IPS DF 6.9 (cell line): ENCODE results near the gene RHOXF2.
"Not testable (repeated sequence)": the region's sequence is repeated elsewhere in the genome, so short reads cannot be mapped to it uniquely, and the experiment has no call there.

Experiments used
- DNase-seq: peaks from one replicate; pipeline ENCODE4 v3.0.0-alpha.2; 2013; ENCODE audit warnings: low read depth, low spot score
- H3K27ac ChIP-seq: one replicate; pipeline ENCODE4 v1.5.1; 2013; ENCODE audit warnings: low read length, control low read depth
- H3K27me3 ChIP-seq: 2 replicates; pipeline ENCODE4 v1.6.1; 2013; ENCODE audit warnings: mild to moderate bottlenecking, low read length; ENCODE audit not compliant: control insufficient read depth, insufficient read depth
- H3K36me3 ChIP-seq: 2 replicates; pipeline ENCODE4 v1.6.1; 2013; ENCODE audit warnings: low read length; ENCODE audit not compliant: control insufficient read depth, insufficient read depth
- H3K4me1 ChIP-seq: 2 replicates; pipeline ENCODE4 v1.6.1; 2013; ENCODE audit warnings: low read length; ENCODE audit not compliant: control insufficient read depth, insufficient read depth
- H3K4me3 ChIP-seq: 2 replicates; pipeline ENCODE4 v1.5.1; 2013; ENCODE audit warnings: mild to moderate bottlenecking, low read length
- H3K9me3 ChIP-seq: 2 replicates; pipeline ENCODE4 v1.6.1; 2013; ENCODE audit warnings: low read length, inconsistent platforms; ENCODE audit not compliant: control insufficient read depth, insufficient read depth
- WGBS: extraction: QIAGEN DNeasy Blood & Tissue Kit; methylation state at CpG from one replicate; pipeline ENCODE4 v1.1.7; 2013; ENCODE audit warnings: mixed read lengths, missing lambda C conversion rate; ENCODE audit not compliant: insufficient read length, insufficient coverage; 5-methylcytosine and 5-hydroxymethylcytosine counted together

Gene RHOXF2

GRCh38 chrX:120158313-120158712, at the start of gene RHOXF2:
TSS of gene RHOXF2 (plus strand) at chrX:120158613. CDS start at chrX:120158751, 138 bp downstream.
- not testable (repeated sequence) for H3K4me1 ChIP-seq, H3K9me3 ChIP-seq, H3K27me3 ChIP-seq, H3K4me3 ChIP-seq, H3K36me3 ChIP-seq, H3K27ac ChIP-seq, DNase-seq
- WGBS = no CpG with 5 or more reads among the region's 15 CpGs

- Histone ChIP-seq H3K4me3 (no peak overlapping the region), H3K4me1 (no peaks in the 10 kb centered on the region), H3K27ac (no peak overlapping the region), H3K9me3 (no peaks in the 10 kb centered on the region), H3K36me3 (no peaks in the 10 kb centered on the region), H3K27me3 (no peaks in the 10 kb centered on the region)
- DNase-seq = no peak
- WGBS = no CpG with 5 or more reads among the region's 1 CpG
Observed at GRCh38 chrX:120109378-120109777, 49.0 kb upstream of the RHOXF2 start.

- Histone ChIP-seq H3K4me3 (no peak overlapping the region), H3K9me3 (no peaks in the 10 kb centered on the region), H3K36me3 (no peaks in the 10 kb centered on the region), H3K27me3 (no peaks in the 10 kb centered on the region), H3K4me1 (no peaks in the 10 kb centered on the region; the same call in 1 of the 2 replicates), H3K27ac (no peak overlapping the region)
- no peak for DNase-seq
Observed at GRCh38 chrX:120111611-120112010, 46.8 kb upstream of the RHOXF2 start.

- Histone ChIP-seq H3K27ac (no peak within 1 kb of the TSS), H3K27me3 (no peaks in the 10 kb centered on the region), H3K4me1 (no peaks in the 10 kb centered on the region; the same call in 1 of the 2 replicates), H3K4me3 (no peak within 1 kb of the TSS), H3K9me3 (no peaks in the 10 kb centered on the region), H3K36me3 (no peaks in the 10 kb centered on the region)
- no peak for DNase-seq
- no CpG with 5 or more reads among the region's 35 CpGs for WGBS
Observed at GRCh38 chrX:120115438-120115963, 42.9 kb upstream of the RHOXF2 start, which contains the start of gene RHOXF1. TSS of gene RHOXF1 (minus strand) at chrX:120115913. CDS start at chrX:120115862, 51 bp downstream.

GRCh38 chrX:120120223-120120622, 38.2 kb upstream of the RHOXF2 start:
- Histone ChIP-seq H3K4me3 (no peak overlapping the region), H3K4me1 (no peaks in the 10 kb centered on the region; the same call in 1 of the 2 replicates), H3K36me3 (no peaks in the 10 kb centered on the region), H3K9me3 (no peaks in the 10 kb centered on the region), H3K27ac (no peak overlapping the region), H3K27me3 (no peaks in the 10 kb centered on the region)
- no CpG with 5 or more reads among the region's 12 CpGs for WGBS
- no peak for DNase-seq

- no CpG with 5 or more reads among the region's 3 CpGs for whole genome bisulfite sequencing
- Histone ChIP-seq H3K27ac (no peak overlapping the region), H3K27me3 (no peaks in the 10 kb centered on the region), H3K4me1 (no peaks in the 10 kb centered on the region; the same call in 1 of the 2 replicates), H3K36me3 (no peaks in the 10 kb centered on the region), H3K4me3 (no peak overlapping the region), H3K9me3 (no peaks in the 10 kb centered on the region)
- no peak for DNase-seq
Observed at GRCh38 chrX:120125444-120125843, 33.0 kb upstream of the RHOXF2 start.

- H3K36me3 ChIP-seq, H3K27me3 ChIP-seq, H3K27ac ChIP-seq, H3K4me3 ChIP-seq, H3K9me3 ChIP-seq, DNase-seq, H3K4me1 ChIP-seq: not testable (repeated sequence)
- no CpG with 5 or more reads among the region's 5 CpGs for WGBS
Observed at GRCh38 chrX:120128306-120128846, 30.0 kb upstream of the RHOXF2 start.

- WGBS = no CpG with 5 or more reads among the region's 6 CpGs
- no peaks in the 10 kb centered on the region for H3K27me3 ChIP-seq
- H3K36me3 ChIP-seq = no peaks in the 10 kb centered on the region
- H3K27ac ChIP-seq = no peak overlapping the region
- no peaks in the 10 kb centered on the region for H3K4me1 ChIP-seq
- no peak overlapping the region for H3K4me3 ChIP-seq
- H3K9me3 ChIP-seq = no peaks in the 10 kb centered on the region
- DNase-seq = no peak
Observed at GRCh38 chrX:120136128-120136527, 22.3 kb upstream of the RHOXF2 start.

GRCh38 chrX:120136840-120137239, 21.6 kb upstream of the RHOXF2 start:
- H3K27ac ChIP-seq = no peak overlapping the region
- DNase-seq = no peak
- no peaks in the 10 kb centered on the region for H3K27me3 ChIP-seq
- no peaks in the 10 kb centered on the region for H3K36me3 ChIP-seq
- no peaks in the 10 kb centered on the region for H3K4me1 ChIP-seq
- H3K9me3 ChIP-seq = no peaks in the 10 kb centered on the region
- H3K4me3 ChIP-seq = no peak overlapping the region
- WGBS = no CpG with 5 or more reads among the region's 3 CpGs

- H3K4me1 ChIP-seq = no peaks in the 10 kb centered on the region
- WGBS = 100% methylated on average over 1 of the region's 3 CpGs
- no peaks in the 10 kb centered on the region for H3K36me3 ChIP-seq
- H3K27ac ChIP-seq = no peak overlapping the region
- DNase-seq = no peak
- no peak overlapping the region for H3K4me3 ChIP-seq
- no peaks in the 10 kb centered on the region for H3K9me3 ChIP-seq
- no peaks in the 10 kb centered on the region for H3K27me3 ChIP-seq
Observed at GRCh38 chrX:120137439-120137838, 21.0 kb upstream of the RHOXF2 start.
